Activated CD8-positive, alpha-beta T cell treated with anti-CD3 and anti-CD28 coated beads for 36 hours (primary cell): Measurements from ENCODE around the gene TMA7B. TPM values are rescaled to one million over a fixed set of nuclear protein-coding genes. Genes with fewer than 3 reads are reported as not detected.

Experiments used
- ATAC-seq: fragments of 200-7000 bp; cut with Tn5 transposase; one replicate; pipeline ENCODE4 v1.10.0; 2021; ENCODE audit warnings: mild to moderate bottlenecking, moderate library complexity
- CTCF ChIA-PET: fragments of 350-600 bp; sonication (Branson Sonifier 250); formaldehyde crosslinking; loops from one replicate; lab custom pipeline; 2021; ENCODE audit warnings: antibody characterized with exemption; lab: Charles Lee
- POLR2A ChIA-PET: fragments of 350-600 bp; sonication (Branson Sonifier 250); formaldehyde crosslinking; loops from one replicate; lab custom pipeline; 2021; ENCODE audit warnings: antibody characterized with exemption; lab: Charles Lee
- DNase-seq: peaks from one replicate; pipeline ENCODE4 v3.0.0-alpha.2; 2020
- H3K27ac Mint-ChIP-seq: one replicate; pipeline ENCODE4 v1.8.0; 2021; ENCODE audit warnings: mild to moderate bottlenecking, mixed read lengths
- H3K27me3 Mint-ChIP-seq: one replicate; pipeline ENCODE4 v1.8.0; 2021; ENCODE audit warnings: mixed read lengths
- H3K36me3 Mint-ChIP-seq: one replicate; pipeline ENCODE4 v1.8.0; 2021; ENCODE audit warnings: low read depth, mixed read lengths
- H3K4me1 Mint-ChIP-seq: one replicate; pipeline ENCODE4 v1.8.0; 2021; ENCODE audit warnings: low read depth, mixed read lengths
- H3K4me3 Mint-ChIP-seq: one replicate; pipeline ENCODE4 v1.8.0; 2021; ENCODE audit warnings: mild to moderate bottlenecking, moderate library complexity, mixed read lengths
- H3K9me3 Mint-ChIP-seq: one replicate; pipeline ENCODE4 v1.8.0; 2021; ENCODE audit warnings: mixed read lengths
- CTCF ChIP-seq: fragments of 200-600 bp; IDR thresholded peaks from one replicate; pipeline ENCODE4 v1.8.0; 2022; ENCODE audit warnings: antibody characterized with exemption, mild to moderate bottlenecking
- intact Hi-C: fragments of 100-400 bp; cut with micrococcal nuclease; formaldehyde crosslinking; loops from one replicate; pipeline ENCODE4 v1.10.0; 2022
- total RNA-seq, 2 experiments: library from RNA; stranded (reverse); gene quantifications; one replicate each; pipeline ENCODE4 v1.2.3, GENCODE V29; 2021

TMA7B gene
- total RNA-seq, 2 experiments from 2014 or later, result 2.2 to 2.3 TPM

GRCh38 chr22:39938509-39939111, 21.6 kb upstream of the TMA7B start:
- CTCF ChIA-PET, result interaction anchor here (0.8 to 1.6 kb wide), 6 partner anchors 12 to 98 kb away, joined by 3 to 6 read pairs (median 3); no protein-coding TSS in a partner anchor
- DNase-seq (peak; percentile 82), ATAC-seq (peak; percentile 38)
- Mint-ChIP-seq H3K4me1 (peaks cover 92% of the 10 kb centered on the region), H3K27ac (peak overlapping the region; percentile 90), H3K36me3 (peaks cover 34% of the 10 kb centered on the region), H3K4me3 (peak overlapping the region; percentile 72), H3K9me3 (no peaks in the 10 kb centered on the region), H3K27me3 (no peaks in the 10 kb centered on the region)
- POLR2A ChIA-PET, result interaction anchor here (0.7 to 4.3 kb wide), 8 partner anchors 8 to 31 kb away, joined by 3 to 24 read pairs (median 6); no protein-coding TSS in a partner anchor
- intact Hi-C loops, result no loop called here
- TF ChIP-seq CTCF, result no peak

- H3K27me3 Mint-ChIP-seq, result no peaks in the 10 kb centered on the region
- no peak for ATAC-seq
- peak; percentile 66 for DNase-seq
- CTCF ChIA-PET, result interaction anchor here (0.8 to 1.4 kb wide), 11 partner anchors 10 to 97 kb away, joined by 3 to 8 read pairs (median 4); no protein-coding TSS in a partner anchor
- no peak for TF ChIP-seq CTCF
- peaks cover 91% of the 10 kb centered on the region for H3K4me1 Mint-ChIP-seq
- peaks cover 35% of the 10 kb centered on the region for H3K36me3 Mint-ChIP-seq
- H3K9me3 Mint-ChIP-seq, result no peaks in the 10 kb centered on the region
- intact Hi-C loops, result loop anchor here (5.0 kb wide), 1 partner anchor 33 kb away; no protein-coding TSS in a partner anchor
- H3K4me3 Mint-ChIP-seq, result peak overlapping the region; percentile 50
- peak overlapping the region; percentile 90 for H3K27ac Mint-ChIP-seq
- POLR2A ChIA-PET, result interaction anchor here (0.6 to 4.3 kb wide), 6 partner anchors 13 to 102 kb away, joined by 3 to 24 read pairs (median 4); no protein-coding TSS in a partner anchor
Measured at GRCh38 chr22:39939830-39940229, 20.4 kb upstream of the TMA7B start.

- ChIA-PET POLR2A (interaction anchor here (1.4 to 2.9 kb wide), 3 partner anchors 15 to 27 kb away, joined by 4 to 15 read pairs (median 14); no protein-coding TSS in a partner anchor), CTCF (interaction anchor here (2.4 to 2.6 kb wide), 2 partner anchors 10 to 411 kb away, joined by 5 to 10 read pairs; no protein-coding TSS in a partner anchor)
- intact Hi-C loops, result loop anchor here (5.0 kb wide), 1 partner anchor 34 kb away; no protein-coding TSS in a partner anchor
- Mint-ChIP-seq H3K4me3 (peak overlapping the region; percentile 50), H3K27ac (peak overlapping the region; percentile 90), H3K4me1 (peaks cover 91% of the 10 kb centered on the region), H3K36me3 (peaks cover 36% of the 10 kb centered on the region), H3K27me3 (no peaks in the 10 kb centered on the region), H3K9me3 (no peaks in the 10 kb centered on the region)
- peak; percentile 54 for TF ChIP-seq CTCF
- DNase-seq (peak; percentile 42), ATAC-seq (peak; percentile 25)
Measured at GRCh38 chr22:39940757-39941305, 19.4 kb upstream of the TMA7B start.

- DNase-seq (no peak), ATAC-seq (no peak)
- Mint-ChIP-seq H3K27me3 (no peaks in the 10 kb centered on the region), H3K4me1 (peaks cover 92% of the 10 kb centered on the region), H3K27ac (peak overlapping the region; percentile 90), H3K9me3 (no peaks in the 10 kb centered on the region), H3K36me3 (peaks cover 33% of the 10 kb centered on the region), H3K4me3 (peak overlapping the region; percentile 11)
- ChIA-PET CTCF (interaction anchor here (1.0 to 3.1 kb wide), 11 partner anchors 8 to 412 kb away, joined by 3 to 34 read pairs (median 10); no protein-coding TSS in a partner anchor), POLR2A (interaction anchor here (0.9 to 3.4 kb wide), 11 partner anchors 8 to 413 kb away, joined by 3 to 23 read pairs (median 13); no protein-coding TSS in a partner anchor)
- intact Hi-C loops, result loop anchor here (5.0 kb wide), 1 partner anchor 34 kb away; no protein-coding TSS in a partner anchor
- no peak for TF ChIP-seq CTCF
Measured at GRCh38 chr22:39941601-39942000, 18.6 kb upstream of the TMA7B start.
